HG03060 (cell line): ENCODE measurements around the gene ARID3C.

Experiments
- ATAC-seq: cut with Tn5 transposase; IDR thresholded peaks from one replicate; pipeline ENCODE4 v1.9.1; 2021; ENCODE audit warnings: low read depth, moderate number of reproducible peaks; ENCODE audit not compliant: unreplicated experiment

ARID3C gene, protein sequence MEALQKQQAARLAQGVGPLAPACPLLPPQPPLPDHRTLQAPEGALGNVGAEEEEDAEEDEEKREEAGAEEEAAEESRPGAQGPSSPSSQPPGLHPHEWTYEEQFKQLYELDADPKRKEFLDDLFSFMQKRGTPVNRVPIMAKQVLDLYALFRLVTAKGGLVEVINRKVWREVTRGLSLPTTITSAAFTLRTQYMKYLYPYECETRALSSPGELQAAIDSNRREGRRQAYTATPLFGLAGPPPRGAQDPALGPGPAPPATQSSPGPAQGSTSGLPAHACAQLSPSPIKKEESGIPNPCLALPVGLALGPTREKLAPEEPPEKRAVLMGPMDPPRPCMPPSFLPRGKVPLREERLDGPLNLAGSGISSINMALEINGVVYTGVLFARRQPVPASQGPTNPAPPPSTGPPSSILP

DNA sequence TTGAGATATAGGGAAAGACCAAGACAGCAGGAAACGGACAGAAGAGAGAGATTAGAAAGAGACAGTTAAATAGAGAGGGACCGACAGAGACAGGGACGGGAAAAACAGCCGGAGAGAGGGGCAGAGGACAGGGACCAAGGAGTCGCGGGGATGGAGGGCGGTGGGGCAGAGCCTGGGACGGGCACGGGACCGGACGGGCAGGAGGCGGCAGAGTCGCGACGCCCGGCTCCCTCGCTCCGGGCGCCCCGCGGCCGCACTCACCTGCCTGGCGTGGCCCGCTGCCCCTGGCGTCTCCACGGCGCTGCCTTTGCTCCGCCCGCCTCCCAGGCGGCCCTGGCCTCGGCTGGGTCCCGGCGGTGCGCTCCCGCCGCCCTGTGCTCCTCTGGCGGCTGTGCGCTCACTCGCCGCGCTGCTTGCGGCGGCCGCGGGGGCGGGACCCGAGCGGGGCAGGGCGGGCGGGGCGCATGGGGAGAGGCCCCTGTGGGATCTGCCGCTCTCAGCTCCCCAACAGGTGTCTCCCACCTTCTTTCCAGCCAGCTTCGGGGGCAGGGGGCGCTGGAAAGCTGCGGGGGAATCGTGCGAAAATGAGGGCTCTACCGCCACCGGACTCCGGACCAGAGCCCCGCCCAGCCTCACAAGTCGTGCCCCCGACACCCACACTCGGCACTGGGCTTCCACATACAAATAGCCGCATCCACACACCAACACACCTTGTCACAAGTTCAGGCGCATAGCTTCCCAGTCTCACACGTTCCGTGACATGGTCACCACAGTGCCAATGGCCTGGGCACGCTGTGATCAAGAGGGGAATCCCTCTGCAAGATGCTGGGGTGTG is at the start of gene ARID3C:
ARID3C (minus strand) TSS at position 411 of the 835 bp plus-strand sequence. CDS start 1,052 bp downstream, outside the sequence.
- no peak for ATAC-seq

DNA sequence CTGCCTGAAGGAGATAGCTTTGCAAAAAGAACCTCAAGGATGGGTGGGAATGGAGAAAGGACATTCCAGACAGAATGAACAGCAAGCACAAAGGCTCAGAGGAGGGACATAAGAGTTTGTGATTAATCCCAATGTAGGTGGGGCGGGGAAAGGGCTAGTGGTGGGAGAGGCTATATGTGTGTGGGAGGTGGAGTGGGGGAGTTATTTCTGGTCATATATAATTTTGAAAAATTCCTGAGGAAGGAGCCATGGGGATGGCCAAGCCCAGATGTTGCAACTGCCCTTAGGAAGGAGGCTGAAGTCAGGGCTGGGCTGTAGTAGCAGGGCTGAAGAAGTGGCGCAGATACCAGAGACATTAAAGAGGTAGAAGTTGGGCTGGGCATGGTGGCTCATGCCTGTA is 47.0 kb upstream of the ARID3C start:
- no peak for ATAC-seq

DNA sequence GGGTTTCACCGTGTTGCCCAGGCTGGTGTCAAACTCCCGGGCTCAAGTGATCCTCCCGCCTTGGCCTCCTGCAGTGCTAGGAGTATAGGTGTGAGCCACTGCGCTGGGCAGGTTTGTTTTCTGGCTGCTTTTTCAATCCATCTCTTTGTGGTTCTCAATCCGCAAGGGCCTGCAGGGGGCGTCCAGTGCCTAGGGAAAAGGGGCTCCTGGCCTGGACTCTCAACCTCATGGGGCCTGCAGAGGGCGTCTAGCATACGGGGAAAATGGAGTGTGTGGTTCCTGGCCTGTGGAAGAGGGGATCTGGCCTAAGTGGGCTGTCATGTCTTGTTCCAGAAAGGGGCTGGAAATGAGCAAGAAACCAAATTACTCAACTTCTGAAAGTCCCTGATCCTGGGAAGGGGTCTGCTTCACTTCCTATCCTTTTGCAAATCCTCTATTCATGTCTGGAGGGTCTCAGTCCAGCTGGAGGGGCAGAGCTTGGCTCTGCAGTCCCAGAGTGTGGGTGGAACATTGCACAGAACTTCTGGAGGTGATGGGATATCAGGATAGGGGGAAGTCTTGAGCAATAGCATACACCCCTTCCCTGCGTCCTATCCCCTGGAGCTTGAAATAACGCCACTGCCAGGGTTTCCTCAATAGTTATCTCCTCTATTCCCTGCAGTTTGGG is 46.3 kb upstream of the ARID3C start:
- no peak for ATAC-seq

DNA sequence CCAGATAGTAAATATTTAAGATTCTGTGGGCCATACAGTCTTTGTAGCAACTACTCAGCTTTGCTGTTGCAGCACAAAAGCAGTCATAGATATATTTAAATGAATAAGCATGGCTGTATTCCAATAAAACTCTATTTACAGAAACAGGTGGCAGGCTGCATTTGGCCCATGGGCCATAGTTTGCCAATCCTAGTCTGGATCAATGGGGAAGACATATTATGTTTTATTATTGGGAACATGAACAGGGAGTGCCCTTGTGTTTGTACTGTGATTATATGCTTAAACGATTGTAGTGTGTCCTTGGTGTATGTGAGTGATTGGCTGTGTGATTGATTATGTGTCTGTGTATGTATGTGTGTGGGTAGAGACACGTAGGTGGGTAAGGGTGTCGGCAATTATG is 45.6 kb upstream of the ARID3C start:
- ATAC-seq: no peak

DNA sequence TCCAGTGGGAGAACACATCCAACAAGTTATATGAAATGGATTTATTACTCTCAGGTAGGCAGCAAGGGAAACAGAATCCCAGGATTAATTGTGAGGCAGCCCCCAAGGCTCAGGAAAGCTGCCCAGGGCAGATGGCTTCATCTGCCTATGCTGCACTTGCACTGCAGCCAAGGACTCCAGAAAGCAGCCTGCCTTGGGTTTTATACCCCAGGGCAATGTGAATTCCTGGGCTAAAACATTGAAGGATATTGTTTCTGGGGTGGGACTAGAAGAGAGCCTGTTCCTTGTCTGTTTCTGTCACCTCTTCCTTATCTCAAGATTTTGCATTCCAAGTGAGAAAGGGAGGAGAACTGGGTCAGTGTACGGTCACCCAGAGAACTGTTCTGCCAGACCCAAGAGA is 42.4 kb upstream of the ARID3C start:
- ATAC-seq: no peak

DNA sequence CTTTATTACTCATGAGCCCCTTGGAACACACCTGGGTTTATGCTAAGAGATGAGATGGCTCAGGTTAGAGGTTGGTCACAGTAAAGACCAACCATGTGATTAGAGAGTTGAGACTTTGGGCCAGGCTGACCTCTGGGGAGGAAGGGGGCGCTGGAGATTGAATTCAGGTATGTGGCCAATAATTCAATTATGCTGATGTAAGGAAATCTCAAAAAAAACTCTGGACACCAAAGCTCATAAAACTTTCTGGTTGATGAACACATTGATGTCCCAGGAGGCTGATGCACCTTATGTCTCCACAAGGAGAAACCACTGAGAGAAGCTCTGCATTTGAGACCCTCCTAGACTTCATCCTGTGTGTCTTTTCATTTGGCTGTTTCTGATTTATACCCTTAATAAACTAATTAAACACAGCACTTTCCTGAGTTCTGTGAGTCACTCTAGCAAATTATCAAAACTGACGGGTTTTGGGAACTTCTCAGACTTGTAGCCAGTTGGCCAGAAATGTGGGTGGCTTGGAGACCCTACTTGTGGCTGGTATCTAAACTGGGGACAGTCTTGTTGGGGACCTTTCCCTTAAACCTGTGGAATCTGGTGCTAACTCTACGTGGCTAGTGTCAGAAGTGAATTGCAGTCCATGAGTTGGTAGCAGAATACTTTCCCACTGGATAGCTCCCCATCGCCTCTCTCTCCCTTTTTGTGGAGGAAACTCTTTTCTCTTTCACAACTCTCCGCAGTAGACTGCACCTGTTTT is 41.1 kb upstream of the ARID3C start:
- no peak for ATAC-seq

DNA sequence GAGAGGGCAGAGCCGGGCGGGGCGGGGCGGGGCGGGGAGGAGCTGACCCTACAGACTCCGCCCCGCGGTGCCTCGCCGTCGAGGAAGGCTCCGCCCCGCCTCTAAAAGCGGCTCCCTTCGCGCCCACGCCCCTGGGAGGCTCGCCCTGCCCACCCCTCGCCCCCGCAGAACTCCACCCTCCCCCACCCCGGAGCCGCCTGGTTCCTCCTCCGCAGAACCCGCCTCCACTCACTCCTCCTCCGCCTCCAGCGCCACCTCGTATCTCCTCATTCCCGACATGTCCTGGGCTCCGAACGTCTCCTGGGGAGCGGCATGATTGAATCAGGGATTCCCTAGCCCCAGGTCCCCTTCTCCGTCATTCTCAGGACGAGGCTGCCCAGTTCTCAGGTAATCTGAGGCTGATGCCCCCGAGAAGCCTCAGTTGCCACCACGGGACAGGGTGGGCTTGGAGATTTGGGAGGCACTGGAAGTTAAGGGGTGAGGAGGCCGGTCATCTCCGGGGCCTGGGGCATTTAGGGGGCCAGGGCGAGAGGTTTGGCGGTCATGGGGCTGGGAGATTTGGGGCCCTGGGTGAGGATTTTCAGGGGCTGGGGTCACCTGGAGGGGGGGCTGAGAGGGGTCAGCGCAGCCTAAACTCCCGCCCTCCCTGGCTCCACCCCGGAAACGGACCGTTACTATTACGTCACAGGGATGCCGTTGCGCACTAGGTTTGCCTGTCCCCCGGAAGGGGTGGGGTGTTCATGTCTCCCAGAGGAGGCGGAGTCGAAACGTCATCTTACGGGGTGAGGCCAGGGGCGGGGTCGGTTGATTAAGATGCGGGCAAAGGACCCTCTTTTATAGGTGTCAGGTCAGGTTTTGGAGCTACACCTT is 36.8 kb upstream of the ARID3C start:
- peak; percentile 53 for ATAC-seq

DNA sequence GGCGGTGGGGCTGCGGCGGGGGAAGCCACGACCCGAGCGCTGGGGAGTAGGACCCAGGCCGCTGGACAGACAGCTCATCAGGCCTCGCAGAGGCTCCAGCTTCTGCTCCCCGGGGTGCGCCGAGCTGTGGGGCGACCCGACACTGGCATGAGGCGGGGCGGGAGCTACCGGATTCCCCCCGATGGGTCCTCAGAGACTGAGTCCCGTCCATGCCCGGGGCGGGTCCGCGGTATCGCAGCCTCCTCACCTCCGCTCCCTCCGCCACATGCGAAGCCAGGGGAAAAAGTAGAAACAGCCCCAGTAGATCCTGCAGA is 36.2 kb upstream of the ARID3C start:
- no peak for ATAC-seq

DNA sequence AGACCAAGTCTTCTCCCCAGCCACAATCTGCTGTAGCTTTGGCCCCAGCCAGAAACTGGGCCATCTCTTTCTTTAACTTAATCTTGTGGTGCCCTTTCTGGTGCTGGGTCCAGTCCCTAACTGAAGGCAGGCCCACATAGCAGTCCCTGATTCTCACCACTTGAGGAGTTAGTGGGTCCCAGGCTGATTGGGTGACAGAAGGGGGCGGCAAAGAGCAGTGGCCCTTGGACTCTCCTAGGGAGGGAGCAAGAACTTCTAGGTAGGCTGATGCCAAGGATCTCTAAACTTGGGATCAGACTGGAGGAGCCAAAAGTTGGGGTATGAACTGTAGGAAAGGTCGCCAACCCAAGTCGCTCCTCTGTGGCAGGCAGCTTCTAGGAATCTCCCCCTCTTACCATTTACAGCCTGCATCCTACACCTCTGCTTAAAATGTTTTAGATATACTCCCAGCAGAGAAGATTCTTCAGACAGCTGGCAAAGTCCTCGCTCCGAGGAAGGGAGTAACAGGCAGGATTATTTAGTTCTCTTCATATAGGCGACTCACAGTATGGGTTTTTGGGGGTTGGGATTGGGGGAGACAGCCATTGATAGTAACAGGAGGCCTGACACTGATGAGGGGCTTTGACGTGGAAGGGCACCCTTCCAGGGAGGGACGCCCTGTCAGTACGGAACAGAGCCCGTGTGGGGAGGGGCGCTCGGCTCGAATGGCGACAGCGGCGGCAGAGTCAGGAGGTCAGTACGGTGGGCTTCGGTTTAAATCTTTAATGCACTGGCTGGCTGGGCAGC is 35.6 kb upstream of the ARID3C start:
- ATAC-seq: peak; percentile 39

DNA sequence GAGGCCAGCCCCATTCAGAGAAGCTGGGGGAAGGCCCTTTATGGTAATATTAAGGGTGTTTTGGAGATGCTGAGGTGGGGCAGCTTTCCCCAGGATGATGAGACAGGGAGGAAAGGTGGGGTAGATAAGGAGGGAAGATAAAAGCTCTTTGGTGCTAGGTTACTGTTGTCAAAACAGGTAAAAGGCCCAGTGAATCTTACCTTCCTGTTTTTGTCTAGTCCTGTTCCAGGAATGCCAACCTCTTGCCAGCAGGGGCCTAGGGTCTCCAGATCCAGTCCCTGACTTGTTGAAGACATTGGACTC is 34.4 kb upstream of the ARID3C start:
- no peak for ATAC-seq

DNA sequence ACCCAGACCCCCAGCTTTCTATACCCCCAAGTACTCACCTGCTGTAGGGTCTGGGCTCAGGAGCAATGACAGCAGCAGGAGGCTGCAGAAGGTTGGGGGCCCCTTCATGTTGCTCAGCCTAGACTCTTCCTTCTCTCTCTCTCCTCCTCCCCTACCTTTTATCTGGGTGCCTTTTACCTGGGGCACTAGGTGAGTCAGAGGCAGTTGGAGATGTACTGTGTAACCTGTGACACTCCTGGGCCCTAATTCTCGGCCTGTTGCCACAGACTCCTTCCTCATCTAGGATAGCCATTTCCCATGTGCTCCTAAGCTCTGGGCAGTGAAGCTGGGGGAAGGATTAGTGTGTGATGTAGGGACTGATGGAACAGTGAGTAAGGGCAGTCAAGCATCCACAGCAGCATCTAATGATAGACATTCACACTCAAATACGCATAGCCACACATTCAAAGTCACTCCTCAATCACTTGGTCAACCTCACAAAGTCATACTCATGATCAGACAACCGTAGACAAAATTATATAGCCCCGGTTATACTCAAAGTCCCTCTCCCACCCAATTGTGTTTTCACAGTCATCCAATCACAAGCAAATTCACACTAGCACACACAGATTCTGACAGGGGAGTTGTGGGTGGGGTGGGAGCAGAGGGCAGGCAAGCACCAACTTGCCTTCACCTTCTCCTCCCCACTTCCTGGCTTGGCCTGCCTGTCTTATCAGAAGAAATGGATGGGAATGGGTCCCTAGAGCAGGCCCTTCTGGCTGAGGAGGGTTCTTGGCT is 33.8 kb upstream of the ARID3C start, which contains the start of gene CCL27:
CCL27 (minus strand) TSS at position 132 of the 777 bp plus-strand sequence; CDS start at position 108, 24 bp downstream.
- ATAC-seq: no peak

DNA sequence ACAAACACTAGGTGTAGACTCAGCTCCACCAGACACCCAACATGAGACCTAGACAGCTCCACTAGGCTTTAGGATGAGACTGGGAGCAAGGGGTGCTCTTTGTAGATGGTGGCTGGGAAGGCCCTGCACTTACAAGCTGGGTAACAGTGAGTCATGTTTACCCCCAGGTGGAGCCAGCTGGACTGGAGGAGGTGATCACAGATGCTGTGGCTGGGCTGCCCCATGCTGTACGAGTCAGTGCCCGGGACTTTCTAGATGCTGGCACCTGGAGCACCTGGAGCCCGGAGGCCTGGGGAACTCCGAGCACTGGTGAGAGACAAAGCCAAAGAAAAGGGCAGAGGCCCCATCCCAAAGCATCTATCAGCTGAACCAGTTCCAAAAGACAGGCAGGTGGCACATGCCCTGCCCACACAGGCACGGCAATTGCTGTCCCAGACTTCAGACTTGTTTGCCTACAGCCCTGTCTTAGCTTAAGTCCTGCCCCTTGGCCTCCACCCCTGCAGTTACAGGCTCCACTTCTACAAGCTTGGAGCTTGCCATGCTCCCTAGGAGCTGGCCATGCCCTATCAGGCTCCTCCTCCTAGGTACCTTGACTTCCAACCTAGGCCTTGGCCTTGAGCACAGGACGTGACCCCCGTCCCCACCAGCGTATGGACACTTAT is 30.9 kb upstream of the ARID3C start:
- no peak for ATAC-seq

DNA sequence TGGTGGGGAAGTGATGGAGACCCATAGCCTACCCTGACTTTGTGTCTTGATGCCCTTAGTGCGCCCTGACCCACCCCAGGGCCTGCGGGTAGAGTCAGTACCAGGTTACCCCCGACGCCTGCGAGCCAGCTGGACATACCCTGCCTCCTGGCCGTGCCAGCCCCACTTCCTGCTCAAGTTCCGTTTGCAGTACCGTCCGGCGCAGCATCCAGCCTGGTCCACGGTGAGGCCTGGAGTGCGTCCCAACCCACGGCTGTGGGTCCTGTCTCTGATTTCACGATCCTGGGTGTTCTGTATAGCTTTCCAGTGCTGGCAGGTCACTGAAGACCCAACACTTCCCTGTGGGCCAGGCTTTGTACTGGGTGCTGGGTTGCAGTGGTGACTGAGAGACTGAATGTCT is 29.6 kb upstream of the ARID3C start:
- no peak for ATAC-seq

DNA sequence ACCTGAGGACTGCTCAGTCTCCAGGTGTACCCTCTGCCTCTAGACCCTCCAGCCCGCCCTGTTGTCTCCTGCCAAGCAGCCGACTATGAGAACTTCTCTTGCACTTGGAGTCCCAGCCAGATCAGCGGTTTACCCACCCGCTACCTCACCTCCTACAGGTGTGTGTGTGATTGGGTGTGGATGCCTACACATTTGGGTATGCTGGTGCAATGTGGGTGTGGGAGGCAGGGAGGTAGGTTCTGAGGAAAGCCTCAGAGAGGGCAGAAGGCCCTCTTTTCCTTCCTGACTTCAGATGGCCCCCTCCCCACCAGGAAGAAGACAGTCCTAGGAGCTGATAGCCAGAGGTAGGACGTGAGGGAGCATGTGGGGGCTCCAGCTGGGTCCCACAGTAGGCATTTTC is 28.1 kb upstream of the ARID3C start:
- no peak for ATAC-seq

DNA sequence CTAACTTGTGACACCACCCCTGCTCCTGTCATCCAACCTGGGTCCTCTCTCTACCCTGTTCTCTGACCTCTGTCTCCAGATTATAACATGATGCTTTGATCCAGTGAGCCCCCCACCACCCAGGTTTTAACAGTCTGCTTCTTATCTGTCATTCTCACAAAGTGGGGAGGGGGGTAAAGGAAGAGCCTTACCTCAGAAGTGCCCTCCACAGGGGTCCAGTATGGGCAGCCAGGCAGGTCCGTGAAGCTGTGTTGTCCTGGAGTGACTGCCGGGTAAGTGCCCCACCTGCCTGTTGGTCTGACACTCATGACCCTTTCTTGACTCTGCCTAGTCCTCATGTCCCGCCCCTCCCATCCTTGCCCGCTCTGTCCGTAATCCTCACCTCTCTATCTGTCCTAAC is 26.5 kb upstream of the ARID3C start:
- ATAC-seq: no peak

DNA sequence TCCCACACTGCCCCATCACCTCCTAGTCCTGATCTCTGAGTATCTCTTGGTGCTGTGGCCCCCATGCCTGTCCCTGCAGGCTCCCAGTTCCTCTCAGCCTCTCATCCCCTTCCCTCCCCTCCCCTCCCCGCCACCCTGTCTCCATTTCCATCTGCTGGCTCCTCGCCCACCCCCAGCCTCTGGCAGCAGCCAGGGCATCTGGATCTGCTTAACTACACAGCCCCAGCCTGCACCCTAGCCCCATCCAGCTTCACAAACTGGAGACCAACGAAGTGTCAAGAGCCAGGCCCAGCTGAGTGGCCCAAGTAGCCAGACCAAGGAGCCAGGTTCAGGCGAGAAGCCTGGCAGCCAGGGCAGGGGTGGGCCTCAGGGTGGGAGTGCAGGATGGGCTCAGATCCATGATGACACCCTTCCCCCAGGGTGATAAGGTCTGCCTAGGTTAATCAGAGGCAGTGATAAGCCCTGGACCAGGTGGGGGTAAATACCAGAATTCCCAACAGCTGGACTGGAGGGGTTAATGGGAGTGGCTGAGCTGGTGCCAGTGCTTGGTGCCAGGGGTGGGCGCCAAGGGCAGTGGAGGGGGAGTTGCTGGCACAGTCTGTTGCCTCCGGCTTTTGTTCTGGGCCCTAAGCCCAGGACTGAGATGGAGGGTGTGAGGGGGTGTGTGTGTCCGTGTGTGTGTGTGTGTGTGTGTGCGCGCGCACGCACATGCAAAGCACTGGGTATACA is 25.6 kb upstream of the ARID3C start:
- no peak for ATAC-seq
